HG03064 (cell line): ENCODE data around the gene CAPZA2.
"Not testable (repeated sequence)": the region's sequence is repeated elsewhere in the genome, so short reads cannot be mapped to it uniquely, and the experiment has no call there.

Experiments
- ATAC-seq: cut with Tn5 transposase; IDR thresholded peaks from one replicate; pipeline ENCODE4 v1.9.1; 2021; ENCODE audit warnings: low read depth; ENCODE audit not compliant: unreplicated experiment

The CAPZA2 gene

DNA sequence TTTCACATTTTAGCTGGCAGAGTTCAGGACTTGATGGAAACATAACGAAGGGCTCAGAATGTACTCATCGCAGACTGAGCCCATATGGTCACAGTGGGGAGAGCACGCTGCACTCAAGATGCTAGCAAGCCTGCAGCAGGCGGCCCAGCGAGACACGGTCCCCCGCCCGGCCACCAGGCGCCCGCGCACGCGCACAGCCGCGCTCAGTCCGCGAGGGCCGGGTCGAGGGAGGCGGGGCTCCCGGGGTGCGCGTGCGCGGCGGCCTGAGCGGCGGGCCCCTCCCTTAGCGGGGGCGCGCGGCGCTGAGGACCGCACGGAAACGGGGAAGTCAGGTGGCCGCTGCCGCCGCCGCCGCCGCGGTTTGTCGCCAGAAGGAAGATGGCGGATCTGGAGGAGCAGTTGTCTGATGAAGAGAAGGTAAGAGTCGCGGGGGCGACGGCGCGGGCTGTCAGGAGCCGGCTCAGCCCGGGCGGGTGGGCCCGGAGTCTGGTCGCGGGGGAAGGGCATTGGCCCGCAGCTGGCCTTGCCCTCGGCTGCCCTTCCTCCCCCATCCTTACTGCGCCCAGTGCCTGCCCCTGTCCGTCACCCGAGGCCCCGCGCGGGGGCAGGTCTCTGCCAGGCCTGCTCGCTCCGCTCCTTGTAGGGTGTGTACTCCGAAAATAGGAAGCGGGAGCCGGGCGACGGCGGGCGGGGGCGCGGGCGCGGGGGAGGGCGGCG is at the start of gene CAPZA2:
Gene CAPZA2, plus strand, starts transcription at position 354 of the 717 bp plus-strand sequence. Its CDS starts 25 bp downstream, at position 379.
- peak; percentile 89 for ATAC-seq

DNA sequence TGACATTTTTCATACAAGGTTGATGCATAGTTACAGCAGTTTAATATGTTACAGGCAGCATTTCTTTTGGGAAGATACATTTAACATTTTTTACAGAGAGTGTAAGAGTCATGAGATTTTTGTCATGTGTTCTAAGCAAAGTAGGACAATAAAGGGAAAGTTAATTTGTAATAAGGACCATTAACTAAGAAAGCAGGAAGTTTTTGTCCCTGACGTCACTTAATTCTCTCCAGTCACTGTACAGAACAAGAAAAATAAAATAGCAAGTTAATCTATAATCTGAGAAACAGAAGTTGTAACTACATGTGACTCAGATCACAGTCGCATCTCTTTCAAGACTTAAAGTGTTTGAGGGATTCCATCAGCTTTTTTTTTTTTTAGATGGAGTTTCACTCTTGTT is 49.5 kb upstream of the CAPZA2 start:
- no peak for ATAC-seq

DNA sequence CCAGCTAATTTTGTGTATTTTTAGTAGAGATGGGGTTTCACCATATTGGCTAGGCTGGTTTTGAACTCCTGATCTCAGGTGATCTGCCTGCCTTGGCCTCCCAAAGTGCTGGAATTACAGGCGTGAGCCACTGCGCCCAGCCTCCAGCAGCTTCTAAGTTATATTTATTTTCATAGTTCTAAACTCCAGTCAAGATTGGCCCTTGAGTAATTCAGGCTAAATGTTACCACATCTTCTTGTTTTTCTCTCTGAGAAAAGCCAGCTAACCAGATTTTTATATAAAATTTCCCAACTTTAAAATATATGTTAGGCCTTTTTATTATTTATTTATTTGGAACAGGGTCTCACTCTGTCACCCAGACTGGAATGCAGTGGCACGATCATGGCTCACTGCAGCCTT is 49.0 kb upstream of the CAPZA2 start:
- ATAC-seq, result not testable (repeated sequence)

DNA sequence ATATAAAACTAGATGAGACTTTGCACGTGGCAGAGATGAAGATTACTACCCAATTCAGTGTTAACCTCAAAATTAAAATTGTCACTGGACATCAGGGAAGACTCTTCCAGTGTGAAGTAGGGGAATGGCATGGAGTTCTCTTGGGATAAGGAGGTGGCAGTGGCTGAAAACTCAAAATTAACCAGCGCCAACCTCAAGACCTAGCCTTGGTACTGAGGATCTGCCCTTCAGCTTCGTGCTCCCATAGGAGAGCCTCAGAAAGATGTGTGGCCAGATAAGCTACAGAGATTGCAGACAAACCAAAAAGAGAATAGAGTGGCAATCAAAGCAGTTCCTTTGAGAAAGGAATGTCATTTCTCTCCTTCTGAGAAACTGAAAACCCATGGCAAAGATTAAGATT is 47.3 kb upstream of the CAPZA2 start:
- ATAC-seq, result no peak

DNA sequence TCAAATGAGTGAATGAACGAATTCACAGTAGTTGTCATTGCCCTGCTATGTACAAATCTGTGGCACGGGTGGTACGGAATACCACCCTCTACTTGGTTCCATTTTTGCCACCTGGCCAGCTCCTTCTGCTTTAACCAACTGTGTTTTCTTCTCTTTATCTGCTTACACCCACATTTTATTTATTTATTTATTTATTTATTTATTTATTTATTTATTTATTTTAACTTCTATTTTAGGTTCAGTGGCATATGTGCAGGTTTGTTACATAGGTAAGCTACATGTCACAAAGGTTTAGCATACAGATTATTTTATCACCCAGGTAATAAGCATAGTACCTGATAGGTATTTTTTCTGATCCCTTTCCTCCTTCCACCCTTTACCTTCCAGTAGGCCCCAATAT is 42.2 kb upstream of the CAPZA2 start:
- no peak for ATAC-seq

DNA sequence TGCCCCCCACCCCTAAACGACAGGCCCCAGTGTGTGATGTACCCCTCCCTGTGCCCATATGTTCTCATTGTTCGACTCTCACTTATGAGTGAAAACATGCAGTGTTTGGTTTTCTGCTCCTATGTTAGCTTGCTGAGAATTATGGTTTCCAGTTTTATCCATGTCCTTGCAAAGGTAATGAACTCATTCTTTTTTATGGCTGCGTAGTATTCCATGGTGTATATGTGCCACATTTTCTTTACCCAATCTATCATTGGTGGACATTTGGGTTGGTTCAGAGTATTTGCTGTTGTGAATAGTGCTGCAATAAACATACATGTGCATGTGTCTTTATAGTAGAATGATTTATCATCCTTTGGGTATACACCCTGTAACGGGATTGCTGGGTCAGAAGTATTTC is 40.7 kb upstream of the CAPZA2 start:
- not testable (repeated sequence) for ATAC-seq

DNA sequence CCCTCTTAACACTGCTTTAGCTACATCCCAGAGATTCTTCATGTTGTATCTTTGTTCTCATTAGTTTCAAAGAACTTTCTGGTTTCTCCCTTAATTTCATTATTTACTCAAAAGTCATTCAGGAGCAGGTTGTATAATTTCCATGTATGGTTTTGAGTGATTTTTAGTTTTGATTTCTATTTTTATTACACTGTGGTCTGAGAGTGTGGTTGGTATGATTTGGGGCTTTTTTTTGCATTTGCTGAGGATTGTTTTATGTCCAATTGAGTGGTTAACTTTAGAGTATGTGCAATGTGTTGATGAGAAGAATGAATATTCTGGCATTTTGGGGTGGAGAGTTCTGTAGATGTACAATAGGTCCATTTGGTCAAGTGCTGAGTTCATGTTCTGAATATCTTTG is 37.9 kb upstream of the CAPZA2 start:
- no peak for ATAC-seq

DNA sequence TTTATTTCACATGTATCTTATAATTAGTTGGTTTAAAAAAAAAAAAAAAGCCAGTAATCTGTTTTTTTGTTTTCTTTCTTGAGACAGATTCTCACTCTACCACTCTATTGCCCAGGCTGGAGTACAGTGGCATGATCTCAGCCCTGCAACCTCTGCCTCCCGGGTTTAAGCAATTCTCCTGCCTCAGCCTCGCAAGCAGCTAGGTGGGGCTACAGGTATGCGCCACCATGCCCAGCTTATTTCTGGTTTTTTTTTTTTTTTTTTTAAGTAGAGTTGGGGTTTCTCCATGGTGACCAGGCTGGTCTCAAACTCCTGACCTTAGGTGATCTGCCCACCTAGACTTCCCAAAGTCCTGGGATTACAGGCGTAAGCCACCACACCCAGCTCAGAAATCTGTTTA is 34.1 kb upstream of the CAPZA2 start:
- ATAC-seq, result no peak

- no peak for ATAC-seq
Measured at GRCh38 chr7:116829041-116829440, 33.3 kb upstream of the CAPZA2 start.

- ATAC-seq, result no peak
Measured at GRCh38 chr7:116829493-116829892, 32.9 kb upstream of the CAPZA2 start.

GRCh38 chr7:116832692-116833091 is 29.7 kb upstream of the CAPZA2 start:
- ATAC-seq, result no peak

GRCh38 chr7:116834815-116835504 is 27.4 kb upstream of the CAPZA2 start:
- ATAC-seq, result no peak

DNA sequence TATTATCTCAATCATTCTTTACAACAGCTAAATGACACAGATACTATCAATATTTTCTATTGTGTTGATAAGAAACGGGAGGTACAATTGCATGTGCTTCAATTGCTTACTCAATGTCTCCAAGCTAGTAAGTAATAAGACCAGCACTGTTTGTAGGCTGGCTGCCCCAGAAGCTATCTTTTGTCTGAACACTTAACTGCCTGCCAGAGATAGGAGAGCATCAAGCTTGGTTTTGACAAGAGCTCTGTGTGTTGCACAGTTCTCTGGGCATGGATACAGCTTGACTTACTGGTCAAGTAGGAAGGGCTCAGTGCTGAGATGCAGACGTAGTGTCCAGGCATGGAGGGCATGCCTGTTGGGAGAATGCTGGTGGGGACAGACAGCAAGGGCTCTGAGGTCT is 26.3 kb upstream of the CAPZA2 start:
- ATAC-seq, result no peak

DNA sequence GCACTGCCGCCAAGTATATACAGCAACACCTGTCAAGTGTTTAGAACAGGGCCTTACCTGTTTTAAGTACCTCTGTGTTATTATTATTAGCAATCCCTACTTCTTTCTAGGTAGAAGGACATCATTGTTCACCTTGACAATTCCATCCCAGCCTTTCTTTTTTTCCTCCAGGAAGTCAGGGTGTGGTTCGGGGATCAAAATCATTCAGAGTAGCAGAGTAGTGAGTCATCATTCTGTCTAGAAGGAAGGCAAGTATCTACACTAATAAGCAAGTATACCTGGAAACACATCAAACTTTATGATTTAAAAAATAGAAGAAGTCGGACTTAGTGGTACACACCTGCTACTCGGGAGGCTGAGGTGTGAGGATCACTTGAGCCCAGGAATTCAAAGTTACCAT is 25.5 kb upstream of the CAPZA2 start:
- no peak for ATAC-seq

- ATAC-seq, result no peak
Measured at GRCh38 chr7:116837586-116837985, 24.8 kb upstream of the CAPZA2 start.

- no peak for ATAC-seq
Measured at GRCh38 chr7:116840256-116840655, 22.1 kb upstream of the CAPZA2 start.

- ATAC-seq, result no peak
Measured at GRCh38 chr7:116842371-116842770, 20.0 kb upstream of the CAPZA2 start.

GRCh38 chr7:116843378-116843777 is 19.0 kb upstream of the CAPZA2 start:
- no peak for ATAC-seq

- no peak for ATAC-seq
Measured at GRCh38 chr7:116851175-116851574, 11.2 kb upstream of the CAPZA2 start.

DNA sequence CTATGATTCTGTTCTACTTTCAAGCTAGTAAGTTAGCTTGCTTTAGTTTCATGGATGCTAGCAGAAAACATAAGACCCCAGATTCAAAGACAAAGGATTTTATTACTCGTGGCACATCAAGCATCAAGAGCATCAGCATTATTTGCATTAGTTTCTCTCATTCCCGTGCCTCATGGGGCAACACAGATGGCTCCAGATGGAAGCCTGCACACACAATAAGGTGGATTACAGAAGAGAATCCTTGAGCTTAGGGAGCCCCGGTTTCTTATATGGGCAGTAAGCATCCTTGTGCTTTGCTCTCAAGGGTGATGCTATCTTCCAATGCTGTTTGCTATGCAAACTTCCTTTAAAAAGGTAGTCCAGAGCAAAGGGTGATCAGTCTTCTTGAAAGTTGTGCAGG is 10.7 kb upstream of the CAPZA2 start:
- ATAC-seq, result no peak

DNA sequence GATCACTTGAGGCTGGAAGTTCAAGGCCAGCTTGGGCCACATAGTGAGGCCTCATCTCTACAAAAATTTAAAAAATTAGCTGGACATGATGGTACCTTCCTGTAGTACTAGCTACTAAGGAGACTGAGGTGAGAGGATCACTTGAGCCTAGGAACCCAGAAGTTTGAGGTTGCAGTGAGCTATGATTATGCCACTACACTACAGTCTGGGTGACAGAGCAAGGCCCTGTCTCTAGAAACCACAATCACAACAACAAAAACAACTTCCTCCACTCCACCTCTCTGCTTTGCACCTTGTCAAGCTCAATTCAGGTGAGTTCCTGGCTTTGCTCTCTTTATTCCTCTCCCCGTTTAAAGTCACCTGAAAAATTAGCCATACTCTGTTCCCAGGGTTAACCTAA is 8.3 kb upstream of the CAPZA2 start:
- ATAC-seq, result no peak

GRCh38 chr7:116857052-116857451 is 5.3 kb upstream of the CAPZA2 start:
- ATAC-seq, result no peak
